ENCODE measurements around the gene AGBL5.

The AGBL5 gene

GRCh38 chr2:27079233-27080139 is 28.0 kb downstream of the AGBL5 start:
- DNase-seq, result no peak

- DNase-seq, result no peak
Measured at GRCh38 chr2:27080140-27080469, 28.6 kb downstream of the AGBL5 start.

- no peak for DNase-seq
Measured at GRCh38 chr2:27080603-27080936, 29.1 kb downstream of the AGBL5 start.

DNA sequence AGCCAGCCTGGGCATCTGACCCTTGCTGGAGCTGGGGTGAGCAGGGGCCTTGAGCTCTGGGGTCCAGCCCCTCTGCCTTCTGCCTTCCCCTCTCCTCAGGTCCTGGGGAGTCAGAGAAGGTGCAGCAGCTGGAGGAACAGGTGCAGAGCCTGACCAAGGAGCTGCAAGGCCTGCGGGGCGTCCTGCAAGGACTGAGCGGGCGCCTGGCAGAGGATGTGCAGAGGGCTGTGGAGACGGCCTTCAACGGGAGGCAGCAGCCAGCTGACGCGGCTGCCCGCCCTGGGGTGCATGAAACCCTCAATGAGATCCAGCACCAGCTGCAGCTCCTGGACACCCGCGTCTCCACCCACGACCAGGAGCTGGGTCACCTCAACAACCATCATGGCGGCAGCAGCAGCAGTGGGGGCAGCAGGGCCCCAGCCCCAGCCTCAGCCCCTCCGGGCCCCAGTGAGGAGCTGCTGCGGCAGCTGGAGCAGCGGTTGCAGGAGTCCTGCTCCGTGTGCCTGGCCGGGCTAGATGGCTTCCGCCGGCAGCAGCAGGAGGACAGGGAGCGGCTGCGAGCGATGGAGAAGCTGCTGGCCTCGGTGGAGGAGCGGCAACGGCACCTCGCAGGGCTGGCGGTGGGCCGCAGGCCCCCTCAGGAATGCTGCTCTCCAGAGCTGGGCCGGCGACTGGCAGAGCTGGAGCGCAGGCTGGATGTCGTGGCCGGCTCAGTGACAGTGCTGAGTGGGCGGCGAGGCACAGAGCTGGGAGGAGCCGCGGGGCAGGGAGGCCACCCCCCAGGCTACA is 30.7 kb downstream of the AGBL5 start:
- no peak for DNase-seq

DNA sequence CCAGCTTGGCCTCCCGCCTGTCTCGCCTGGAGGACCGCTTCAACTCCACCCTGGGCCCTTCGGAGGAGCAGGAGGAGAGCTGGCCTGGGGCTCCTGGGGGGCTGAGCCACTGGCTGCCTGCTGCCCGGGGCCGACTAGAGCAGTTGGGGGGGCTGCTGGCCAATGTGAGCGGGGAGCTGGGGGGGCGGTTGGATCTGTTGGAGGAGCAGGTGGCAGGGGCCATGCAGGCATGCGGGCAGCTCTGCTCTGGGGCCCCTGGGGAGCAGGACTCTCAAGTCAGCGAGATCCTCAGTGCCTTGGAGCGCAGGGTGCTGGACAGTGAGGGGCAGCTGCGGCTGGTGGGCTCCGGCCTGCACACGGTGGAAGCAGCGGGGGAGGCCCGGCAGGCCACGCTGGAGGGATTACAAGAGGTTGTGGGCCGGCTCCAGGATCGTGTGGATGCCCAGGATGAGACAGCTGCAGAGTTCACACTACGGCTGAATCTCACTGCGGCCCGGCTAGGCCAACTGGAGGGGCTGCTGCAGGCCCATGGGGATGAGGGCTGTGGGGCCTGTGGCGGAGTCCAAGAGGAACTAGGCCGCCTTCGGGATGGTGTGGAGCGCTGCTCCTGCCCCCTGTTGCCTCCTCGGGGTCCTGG is 31.4 kb downstream of the AGBL5 start:
- no peak for DNase-seq

GRCh38 chr2:27083410-27084296 is 32.2 kb downstream of the AGBL5 start:
- DNase-seq, result no peak

DNA sequence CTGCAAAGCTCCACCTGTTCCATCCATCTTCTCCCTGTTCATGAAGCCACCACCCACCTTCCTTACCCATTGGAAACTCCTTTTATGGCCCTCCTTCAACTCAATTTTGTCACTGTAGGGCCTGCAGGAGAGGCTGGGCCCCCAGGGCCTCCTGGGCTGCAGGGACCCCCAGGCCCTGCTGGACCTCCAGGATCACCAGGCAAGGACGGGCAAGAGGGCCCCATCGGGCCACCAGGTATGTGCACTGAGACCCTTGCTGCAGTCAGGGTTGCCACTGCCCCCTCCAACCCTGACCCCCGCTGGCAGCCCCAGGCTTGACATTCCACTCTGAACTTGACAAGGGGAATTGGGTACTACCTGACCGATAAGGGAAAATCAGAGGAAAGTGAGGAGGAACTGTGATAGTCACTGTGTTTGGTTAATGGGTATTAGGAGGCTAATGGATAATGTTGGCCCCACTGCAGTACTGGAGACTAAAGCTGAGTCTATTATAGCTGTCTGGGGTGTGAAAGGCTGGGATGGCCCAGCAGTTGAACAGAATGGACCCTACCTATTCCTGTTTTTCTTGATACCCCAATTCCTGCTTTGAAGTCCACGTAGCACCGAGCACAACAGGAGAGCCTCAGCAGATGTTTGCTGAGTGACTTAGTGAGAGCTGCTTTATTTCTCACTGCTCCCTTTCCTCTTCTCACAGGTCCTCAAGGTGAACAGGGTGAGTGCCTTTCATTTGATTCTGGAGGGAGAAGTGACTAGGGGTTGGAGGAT is 33.0 kb downstream of the AGBL5 start:
- no peak for DNase-seq

DNA sequence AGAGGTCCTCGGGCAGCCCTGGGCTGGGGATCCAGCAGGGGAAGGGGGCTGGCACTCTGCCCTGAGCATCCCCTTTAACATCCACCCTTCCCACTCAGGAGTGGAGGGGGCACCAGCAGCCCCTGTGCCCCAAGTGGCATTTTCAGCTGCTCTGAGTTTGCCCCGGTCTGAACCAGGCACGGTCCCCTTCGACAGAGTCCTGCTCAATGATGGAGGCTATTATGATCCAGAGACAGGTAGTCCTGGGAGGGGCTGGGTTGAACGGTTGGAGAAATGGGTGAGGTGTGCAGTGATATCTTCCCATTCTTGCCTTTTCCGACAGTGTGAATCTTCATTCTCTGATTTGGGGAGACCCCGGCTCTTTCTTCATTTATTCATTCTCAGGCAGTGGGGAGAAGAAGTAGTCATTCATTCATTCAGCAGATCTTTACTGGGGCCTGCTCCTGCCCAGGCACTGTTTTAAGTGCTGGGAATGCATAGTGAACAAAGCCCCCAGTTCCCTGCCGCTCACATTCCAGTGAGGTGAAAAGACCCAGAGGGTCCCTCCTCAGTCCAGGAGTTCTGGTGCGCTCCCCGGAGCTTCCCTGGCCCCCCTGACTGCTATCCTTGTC is 33.7 kb downstream of the AGBL5 start:
- DNase-seq, result no peak

DNA sequence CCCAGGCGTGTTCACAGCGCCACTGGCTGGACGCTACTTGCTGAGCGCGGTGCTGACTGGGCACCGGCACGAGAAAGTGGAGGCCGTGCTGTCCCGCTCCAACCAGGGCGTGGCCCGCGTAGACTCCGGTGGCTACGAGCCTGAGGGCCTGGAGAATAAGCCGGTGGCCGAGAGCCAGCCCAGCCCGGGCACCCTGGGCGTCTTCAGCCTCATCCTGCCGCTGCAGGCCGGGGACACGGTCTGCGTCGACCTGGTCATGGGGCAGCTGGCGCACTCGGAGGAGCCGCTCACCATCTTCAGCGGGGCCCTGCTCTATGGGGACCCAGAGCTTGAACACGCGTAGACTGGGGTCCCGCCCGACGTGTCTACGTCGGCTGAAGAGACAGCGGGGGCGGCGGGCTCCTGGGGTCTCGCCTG is 34.2 kb downstream of the AGBL5 start:
- DNase-seq, result peak; percentile 4

GRCh38 chr2:27086090-27086723 is 34.7 kb downstream of the AGBL5 start:
- DNase-seq, result peak; percentile 85

- DNase-seq, result peak; percentile 48
Measured at GRCh38 chr2:27086724-27087593, 35.5 kb downstream of the AGBL5 start, which contains the start of gene KHK. KHK (plus strand) TSS chr2:27086772; CDS start chr2:27087260, 488 bp downstream.

DNA sequence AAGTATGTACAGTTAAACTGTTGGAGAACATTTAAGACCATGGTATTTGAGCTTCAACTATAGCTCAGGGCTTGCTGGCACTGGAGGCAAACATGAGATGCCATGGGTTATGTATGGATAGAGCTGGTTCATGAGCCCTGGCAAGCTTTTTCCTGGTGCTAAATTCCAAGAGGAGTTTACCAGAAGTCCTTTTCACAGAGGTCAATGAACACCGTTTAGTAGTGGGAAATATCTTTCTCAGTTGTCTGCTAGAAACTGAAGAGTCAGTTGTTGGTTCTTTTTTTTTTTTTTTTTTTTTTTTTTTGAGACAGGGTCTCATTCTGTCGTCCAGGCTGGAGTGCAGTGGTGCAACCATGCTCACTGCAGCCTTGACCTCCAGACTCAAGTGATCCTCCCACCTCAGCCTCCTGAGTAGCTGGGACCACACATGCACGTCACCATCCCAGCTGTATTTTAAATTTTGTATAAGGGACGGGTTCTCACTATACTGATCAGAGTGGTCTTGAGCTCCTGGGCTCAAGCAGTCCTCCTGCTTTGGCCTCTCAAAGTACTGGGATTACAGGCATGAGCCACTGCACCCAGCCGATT is 36.4 kb downstream of the AGBL5 start:
- DNase-seq, result no peak

DNA sequence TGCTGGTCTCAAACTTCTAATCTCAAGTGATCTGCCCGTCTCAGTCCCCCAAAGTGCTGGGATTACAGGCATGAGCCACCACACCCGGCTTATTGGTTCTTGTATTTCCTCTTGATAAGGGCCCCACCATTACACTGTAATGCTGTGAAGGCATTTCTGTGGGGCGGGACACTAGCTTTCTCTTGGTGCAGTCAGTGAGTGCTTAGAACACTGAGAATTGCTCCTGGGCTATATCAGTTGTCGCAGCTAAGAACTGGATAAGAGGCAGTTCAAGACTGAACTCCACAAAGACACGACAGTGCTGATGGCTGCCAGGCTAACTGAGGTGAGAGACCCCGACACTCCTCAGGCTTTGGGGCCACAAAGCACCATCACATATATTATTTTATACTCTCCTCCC is 37.2 kb downstream of the AGBL5 start:
- DNase-seq, result no peak

- no peak for DNase-seq
Measured at GRCh38 chr2:27089111-27089954, 37.9 kb downstream of the AGBL5 start.

DNA sequence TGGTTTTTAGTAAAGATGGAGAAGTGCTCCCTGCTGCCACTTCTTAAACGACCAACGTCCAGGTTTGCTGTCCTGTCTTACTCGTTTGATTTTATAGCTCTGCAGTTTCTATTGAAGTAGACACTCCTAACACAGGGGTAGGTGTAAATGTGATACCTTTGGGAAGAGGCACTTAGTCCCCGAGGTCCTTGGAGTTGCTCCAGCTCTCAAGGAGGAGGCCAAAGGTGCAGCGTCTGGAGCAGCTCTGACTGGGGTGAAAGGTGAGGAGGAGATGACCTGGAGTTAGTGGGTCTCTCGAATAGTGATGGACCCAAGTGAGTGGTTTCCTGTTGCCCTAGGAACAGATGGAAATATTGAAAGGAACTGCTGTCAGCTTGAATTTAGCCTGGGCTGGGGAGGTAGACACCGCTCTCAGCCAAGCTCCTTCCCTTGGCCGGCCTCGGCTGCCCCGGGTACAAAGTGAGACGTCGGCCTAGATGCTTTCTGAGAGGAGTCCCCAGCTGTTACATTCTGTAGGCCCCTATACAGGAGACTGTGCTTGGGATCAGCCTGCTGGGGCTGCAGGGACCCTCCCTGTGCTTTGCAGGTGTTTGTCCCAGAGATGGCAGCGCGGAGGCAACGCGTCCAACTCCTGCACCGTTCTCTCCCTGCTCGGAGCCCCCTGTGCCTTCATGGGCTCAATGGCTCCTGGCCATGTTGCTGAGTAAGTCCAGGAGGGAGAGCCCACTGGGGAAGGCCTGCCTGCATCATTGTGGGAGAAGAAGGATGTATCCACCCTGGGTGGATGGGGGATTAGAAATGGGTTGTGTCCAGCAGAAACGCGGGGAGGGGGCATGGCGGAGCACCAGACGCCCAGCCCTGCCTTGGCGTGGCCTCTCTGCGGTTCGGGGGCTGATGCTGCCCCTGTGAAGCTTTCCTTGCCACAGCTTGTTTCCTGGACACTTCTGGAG is 40.6 kb downstream of the AGBL5 start:
- no peak for DNase-seq

DNA sequence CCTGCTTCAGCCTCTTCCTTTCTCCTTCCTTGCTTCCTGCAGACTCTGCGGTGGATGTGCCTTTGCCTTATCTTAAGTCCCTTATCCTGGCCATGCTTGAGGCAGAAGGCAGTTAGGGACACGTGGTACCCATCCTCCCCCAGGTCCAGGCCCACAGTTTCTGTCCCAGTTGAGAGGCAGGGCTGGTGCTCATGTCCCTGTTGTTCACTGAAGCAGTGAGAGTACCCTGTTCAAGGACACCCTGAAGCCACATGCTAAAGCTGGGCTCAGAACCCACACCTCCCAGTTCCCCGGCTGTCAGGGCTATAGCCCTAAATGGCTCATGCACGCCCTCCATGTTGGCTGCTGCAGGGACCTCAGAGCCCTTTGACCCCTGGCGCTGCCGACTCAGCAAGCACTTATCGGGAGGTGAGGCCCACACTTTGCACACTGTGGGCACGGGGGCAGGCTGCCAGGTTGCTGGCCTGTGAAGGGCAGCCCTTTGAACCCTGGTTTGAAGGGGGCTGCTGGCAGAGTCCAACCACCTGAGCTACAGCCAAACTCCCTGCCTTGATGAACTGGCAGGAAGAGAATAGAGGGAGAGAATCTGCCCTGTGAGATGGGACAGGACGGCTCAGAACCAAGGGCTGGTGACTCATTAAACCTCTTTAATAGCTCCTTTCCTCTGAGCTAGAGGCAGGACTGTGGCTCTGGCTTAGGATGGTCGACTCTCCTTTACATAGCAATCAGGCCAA is 41.4 kb downstream of the AGBL5 start:
- DNase-seq, result no peak
